ENCODE data around the gene RTKN2.

Gene RTKN2

GRCh38 chr10:62171791-62172190 lies 96.9 kb downstream of the RTKN2 start:
- Histone ChIP-seq H3K27me3 (ENCODE audit: insufficient read depth, low read length) (no peaks in the 10 kb centered on the region), H3K36me3 (ENCODE audit: insufficient read depth, low read depth, low read length) (no peaks in the 10 kb centered on the region), H3K9me3 (ENCODE audit: insufficient read depth, low read depth, low read length) (no peaks in the 10 kb centered on the region), H3K9ac (ENCODE audit: low read depth, low read length) (no peak overlapping the region), H3K4me1 (ENCODE audit: insufficient read depth, low read length) (no peaks in the 10 kb centered on the region), H3K27ac (ENCODE audit: low read length) (no peak overlapping the region), H3K4me3 (ENCODE audit: low read length) (no peak overlapping the region)

DNA sequence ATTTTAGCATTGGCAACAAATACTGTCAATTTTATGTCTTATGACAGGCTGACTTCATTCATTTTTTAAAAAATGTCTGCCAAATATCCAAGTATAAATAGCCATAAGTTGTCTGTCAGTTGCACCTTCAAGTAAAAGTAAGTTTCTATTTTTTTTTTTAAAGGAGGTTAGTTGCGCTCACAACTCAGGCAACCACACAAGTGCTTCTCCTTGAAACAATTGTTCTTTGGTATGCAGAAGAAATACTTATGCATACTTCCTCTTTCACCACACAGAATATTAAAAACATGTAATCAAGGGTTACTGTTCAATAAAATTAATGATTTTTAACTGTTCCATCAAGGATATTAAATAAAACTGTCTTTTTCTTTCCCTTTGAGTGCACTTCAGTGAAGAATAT lies 97.9 kb downstream of the RTKN2 start:
- no peaks in the 10 kb centered on the region for H3K27me3 ChIP-seq (ENCODE audit: insufficient read depth, low read length)
- H3K27ac ChIP-seq (ENCODE audit: low read length), result no peak overlapping the region
- H3K4me3 ChIP-seq (ENCODE audit: low read length), result no peak overlapping the region
- H3K9ac ChIP-seq (ENCODE audit: low read depth, low read length), result no peak overlapping the region
- no peaks in the 10 kb centered on the region for H3K4me1 ChIP-seq (ENCODE audit: insufficient read depth, low read length)
- H3K9me3 ChIP-seq (ENCODE audit: insufficient read depth, low read depth, low read length), result no peaks in the 10 kb centered on the region
- no peaks in the 10 kb centered on the region for H3K36me3 ChIP-seq (ENCODE audit: insufficient read depth, low read depth, low read length)

DNA sequence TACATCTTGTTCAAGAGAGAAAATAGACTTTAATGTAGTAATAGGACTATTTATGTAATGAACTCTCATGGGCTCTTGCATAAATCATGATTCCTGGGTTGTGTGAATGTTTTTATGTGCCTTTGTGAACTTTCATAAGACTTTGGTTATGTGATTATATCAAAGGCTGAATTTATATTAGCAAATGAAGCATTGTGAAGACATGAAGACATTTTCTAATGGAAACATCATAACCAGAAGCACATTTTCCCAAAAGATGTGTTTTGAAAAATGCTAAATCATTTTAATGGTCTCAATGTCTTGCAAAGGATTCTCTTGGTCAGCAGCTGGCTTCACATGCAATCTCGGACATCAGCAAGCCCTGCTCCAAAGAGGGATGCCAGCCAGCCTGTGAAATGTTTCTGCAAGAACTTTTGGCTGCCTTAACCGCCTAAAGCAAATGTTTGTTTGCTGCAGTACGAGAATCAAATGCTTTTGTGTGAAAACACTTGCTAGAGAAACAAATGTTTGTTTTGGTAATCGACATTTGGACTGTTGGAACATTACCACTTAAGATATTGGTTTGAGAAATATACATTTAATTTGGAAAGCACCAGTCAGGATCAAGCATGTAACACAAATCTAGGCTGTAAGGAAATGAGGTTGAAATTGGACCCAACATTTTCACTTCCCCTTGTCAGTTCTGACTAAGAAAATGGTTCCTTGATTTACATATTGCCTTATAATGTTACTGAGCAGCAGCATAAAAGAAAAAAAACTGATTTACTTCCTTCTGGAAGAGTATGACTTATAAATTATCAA lies 102.1 kb downstream of the RTKN2 start:
- H3K9me3 ChIP-seq (ENCODE audit: insufficient read depth, low read depth, low read length), result no peaks in the 10 kb centered on the region
- H3K4me1 ChIP-seq (ENCODE audit: insufficient read depth, low read length), result no peaks in the 10 kb centered on the region
- no peaks in the 10 kb centered on the region for H3K27me3 ChIP-seq (ENCODE audit: insufficient read depth, low read length)
- no peak overlapping the region for H3K9ac ChIP-seq (ENCODE audit: low read depth, low read length)
- no peak overlapping the region for H3K27ac ChIP-seq (ENCODE audit: low read length)
- no peaks in the 10 kb centered on the region for H3K36me3 ChIP-seq (ENCODE audit: insufficient read depth, low read depth, low read length)
- H3K4me3 ChIP-seq (ENCODE audit: low read length), result no peak overlapping the region

DNA sequence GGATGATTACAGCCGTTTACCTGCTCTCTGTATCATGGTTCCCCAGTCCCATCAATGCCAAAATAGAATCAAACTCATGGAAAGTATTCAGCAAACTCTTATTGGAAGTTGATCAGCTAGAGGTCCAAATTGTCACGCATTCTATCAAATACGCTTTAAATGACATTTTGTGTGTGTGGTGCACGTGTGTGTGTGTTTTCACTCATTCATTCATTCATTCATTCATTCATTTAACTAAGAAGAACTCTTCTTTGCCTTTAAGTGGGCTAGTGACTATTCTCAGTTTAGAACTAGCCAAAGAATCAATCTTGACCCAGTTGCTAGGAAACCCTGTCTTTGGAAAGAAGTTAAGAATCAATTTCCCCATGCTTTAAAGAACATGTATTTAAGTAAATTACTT lies 102.8 kb downstream of the RTKN2 start:
- Histone ChIP-seq H3K27me3 (ENCODE audit: insufficient read depth, low read length) (no peaks in the 10 kb centered on the region), H3K36me3 (ENCODE audit: insufficient read depth, low read depth, low read length) (no peaks in the 10 kb centered on the region), H3K27ac (ENCODE audit: low read length) (no peak overlapping the region), H3K9ac (ENCODE audit: low read depth, low read length) (no peak overlapping the region), H3K4me3 (ENCODE audit: low read length) (no peak overlapping the region), H3K4me1 (ENCODE audit: insufficient read depth, low read length) (peaks cover 3% of the 10 kb centered on the region; the same call in 1 of the 2 replicates), H3K9me3 (ENCODE audit: insufficient read depth, low read depth, low read length) (no peaks in the 10 kb centered on the region)

GRCh38 chr10:62163024-62163423 lies 105.6 kb downstream of the RTKN2 start:
- H3K9ac ChIP-seq (ENCODE audit: low read depth, low read length), result no peak overlapping the region
- H3K4me1 ChIP-seq (ENCODE audit: insufficient read depth, low read length), result peaks cover 3% of the 10 kb centered on the region; the same call in 1 of the 2 replicates
- H3K36me3 ChIP-seq (ENCODE audit: insufficient read depth, low read depth, low read length), result no peaks in the 10 kb centered on the region
- H3K27ac ChIP-seq (ENCODE audit: low read length), result no peak overlapping the region
- H3K4me3 ChIP-seq (ENCODE audit: low read length), result no peak overlapping the region
- no peaks in the 10 kb centered on the region for H3K9me3 ChIP-seq (ENCODE audit: insufficient read depth, low read depth, low read length)
- H3K27me3 ChIP-seq (ENCODE audit: insufficient read depth, low read length), result no peaks in the 10 kb centered on the region

- no peaks in the 10 kb centered on the region for H3K9me3 ChIP-seq (ENCODE audit: insufficient read depth, low read depth, low read length)
- no peaks in the 10 kb centered on the region for H3K27me3 ChIP-seq (ENCODE audit: insufficient read depth, low read length)
- H3K4me1 ChIP-seq (ENCODE audit: insufficient read depth, low read length), result peaks cover 3% of the 10 kb centered on the region; the same call in 1 of the 2 replicates
- no peaks in the 10 kb centered on the region for H3K36me3 ChIP-seq (ENCODE audit: insufficient read depth, low read depth, low read length)
- no peak overlapping the region for H3K4me3 ChIP-seq (ENCODE audit: low read length)
- H3K27ac ChIP-seq (ENCODE audit: low read length), result no peak overlapping the region
- H3K9ac ChIP-seq (ENCODE audit: low read depth, low read length), result no peak overlapping the region
These were observed 106.2 kb downstream of the RTKN2 start for GRCh38 chr10:62162261-62162981.

- H3K36me3 ChIP-seq (ENCODE audit: insufficient read depth, low read depth, low read length), result no peaks in the 10 kb centered on the region
- H3K9ac ChIP-seq (ENCODE audit: low read depth, low read length), result no peak overlapping the region
- H3K27me3 ChIP-seq (ENCODE audit: insufficient read depth, low read length), result no peaks in the 10 kb centered on the region
- H3K9me3 ChIP-seq (ENCODE audit: insufficient read depth, low read depth, low read length), result no peaks in the 10 kb centered on the region
- H3K4me3 ChIP-seq (ENCODE audit: low read length), result no peak overlapping the region
- H3K4me1 ChIP-seq (ENCODE audit: insufficient read depth, low read length), result peaks cover 3% of the 10 kb centered on the region; the same call in 1 of the 2 replicates
- H3K27ac ChIP-seq (ENCODE audit: low read length), result no peak overlapping the region
These were observed 109.3 kb downstream of the RTKN2 start for GRCh38 chr10:62159351-62159750.

DNA sequence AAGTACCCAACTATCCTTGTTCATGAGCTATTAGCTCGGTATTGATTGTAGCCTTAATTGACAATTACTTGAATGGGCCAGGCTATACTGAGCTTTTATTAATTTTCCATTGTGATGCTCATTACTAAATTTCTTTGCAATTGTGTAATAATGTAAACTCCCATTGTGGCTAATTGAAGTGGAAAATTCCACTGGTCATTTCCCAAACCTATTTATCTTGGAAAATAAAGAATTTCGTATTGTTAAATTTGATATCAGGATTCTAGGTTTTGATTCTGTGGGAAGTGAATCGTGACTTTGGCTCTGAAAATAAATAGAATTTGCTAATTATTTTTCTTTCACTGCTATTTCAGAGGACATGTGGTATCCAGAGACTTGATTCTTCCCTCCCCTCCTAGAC lies 111.0 kb downstream of the RTKN2 start:
- Histone ChIP-seq H3K9me3 (ENCODE audit: insufficient read depth, low read depth, low read length) (no peaks in the 10 kb centered on the region), H3K9ac (ENCODE audit: low read depth, low read length) (no peak overlapping the region)

DNA sequence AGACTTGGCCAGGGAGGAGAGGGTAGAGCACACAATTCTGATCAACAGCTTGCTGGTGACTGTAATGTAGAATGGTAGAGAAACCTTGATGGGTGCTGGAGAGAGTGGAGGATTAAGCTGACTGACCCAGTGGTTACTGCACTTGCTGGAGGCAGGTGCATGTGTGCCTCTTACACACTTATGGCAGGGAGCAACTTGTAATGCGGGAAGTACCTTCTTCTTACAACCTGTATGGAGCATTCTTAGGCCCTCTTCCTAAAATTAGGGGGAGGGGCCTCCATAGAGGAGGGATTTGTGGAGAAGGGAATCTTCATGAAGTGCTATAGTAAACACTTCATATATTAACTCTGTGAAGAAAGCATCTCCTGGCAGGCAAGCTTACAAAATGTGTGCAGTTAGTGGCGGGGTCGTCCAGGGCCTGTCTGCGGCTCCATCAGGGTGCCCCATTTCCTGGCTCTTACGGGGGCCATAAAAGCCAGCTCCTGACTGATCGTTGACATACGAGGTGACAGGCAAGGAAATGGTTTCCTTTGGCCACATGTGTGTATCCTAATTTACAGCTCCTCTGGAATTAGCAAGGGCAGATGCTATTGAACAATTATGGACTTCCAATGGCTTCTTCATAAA lies 113.5 kb downstream of the RTKN2 start:
- Histone ChIP-seq H3K9ac (ENCODE audit: low read depth, low read length) (no peak overlapping the region), H3K27me3 (ENCODE audit: insufficient read depth, low read length) (no peaks in the 10 kb centered on the region), H3K4me1 (ENCODE audit: insufficient read depth, low read length) (no peaks in the 10 kb centered on the region), H3K27ac (ENCODE audit: low read length) (no peak overlapping the region), H3K4me3 (ENCODE audit: low read length) (no peak overlapping the region), H3K36me3 (ENCODE audit: insufficient read depth, low read depth, low read length) (no peaks in the 10 kb centered on the region), H3K9me3 (ENCODE audit: insufficient read depth, low read depth, low read length) (no peaks in the 10 kb centered on the region)

More for the DNA sequence above, 111.0 kb downstream of the RTKN2 start:
- Histone ChIP-seq H3K4me1 (ENCODE audit: insufficient read depth, low read length) (peaks cover 3% of the 10 kb centered on the region; the same call in 1 of the 2 replicates), H3K27me3 (ENCODE audit: insufficient read depth, low read length) (no peaks in the 10 kb centered on the region), H3K27ac (ENCODE audit: low read length) (no peak overlapping the region), H3K4me3 (ENCODE audit: low read length) (no peak overlapping the region), H3K36me3 (ENCODE audit: insufficient read depth, low read depth, low read length) (no peaks in the 10 kb centered on the region)

- no peaks in the 10 kb centered on the region for H3K36me3 ChIP-seq (ENCODE audit: insufficient read depth, low read depth, low read length)
- no peak overlapping the region for H3K4me3 ChIP-seq (ENCODE audit: low read length)
- no peak overlapping the region for H3K27ac ChIP-seq (ENCODE audit: low read length)
- H3K27me3 ChIP-seq (ENCODE audit: insufficient read depth, low read length), result no peaks in the 10 kb centered on the region
- H3K4me1 ChIP-seq (ENCODE audit: insufficient read depth, low read length), result no peaks in the 10 kb centered on the region
- no peak overlapping the region for H3K9ac ChIP-seq (ENCODE audit: low read depth, low read length)
- no peaks in the 10 kb centered on the region for H3K9me3 ChIP-seq (ENCODE audit: insufficient read depth, low read depth, low read length)
These were observed 114.4 kb downstream of the RTKN2 start for GRCh38 chr10:62154231-62154630.

- no peak overlapping the region for H3K4me3 ChIP-seq (ENCODE audit: low read length)
- H3K36me3 ChIP-seq (ENCODE audit: insufficient read depth, low read depth, low read length), result no peaks in the 10 kb centered on the region
- no peak overlapping the region for H3K27ac ChIP-seq (ENCODE audit: low read length)
- H3K27me3 ChIP-seq (ENCODE audit: insufficient read depth, low read length), result no peaks in the 10 kb centered on the region
- no peak overlapping the region for H3K9ac ChIP-seq (ENCODE audit: low read depth, low read length)
- H3K9me3 ChIP-seq (ENCODE audit: insufficient read depth, low read depth, low read length), result no peaks in the 10 kb centered on the region
- no peaks in the 10 kb centered on the region for H3K4me1 ChIP-seq (ENCODE audit: insufficient read depth, low read length)
These were observed 115.5 kb downstream of the RTKN2 start for GRCh38 chr10:62153191-62153590.
